DMS 273 (cell line): ENCODE data around the gene WNT3A.
A peak's percentile ranks its signal among the peaks of the same experiment; 100 is the strongest.

Experiments used
- DNase-seq: peaks from one replicate; lab custom pipeline; 2025; ENCODE audit not compliant: unreplicated experiment; lab: John Stamatoyannopoulos, UW

The WNT3A gene

DNA sequence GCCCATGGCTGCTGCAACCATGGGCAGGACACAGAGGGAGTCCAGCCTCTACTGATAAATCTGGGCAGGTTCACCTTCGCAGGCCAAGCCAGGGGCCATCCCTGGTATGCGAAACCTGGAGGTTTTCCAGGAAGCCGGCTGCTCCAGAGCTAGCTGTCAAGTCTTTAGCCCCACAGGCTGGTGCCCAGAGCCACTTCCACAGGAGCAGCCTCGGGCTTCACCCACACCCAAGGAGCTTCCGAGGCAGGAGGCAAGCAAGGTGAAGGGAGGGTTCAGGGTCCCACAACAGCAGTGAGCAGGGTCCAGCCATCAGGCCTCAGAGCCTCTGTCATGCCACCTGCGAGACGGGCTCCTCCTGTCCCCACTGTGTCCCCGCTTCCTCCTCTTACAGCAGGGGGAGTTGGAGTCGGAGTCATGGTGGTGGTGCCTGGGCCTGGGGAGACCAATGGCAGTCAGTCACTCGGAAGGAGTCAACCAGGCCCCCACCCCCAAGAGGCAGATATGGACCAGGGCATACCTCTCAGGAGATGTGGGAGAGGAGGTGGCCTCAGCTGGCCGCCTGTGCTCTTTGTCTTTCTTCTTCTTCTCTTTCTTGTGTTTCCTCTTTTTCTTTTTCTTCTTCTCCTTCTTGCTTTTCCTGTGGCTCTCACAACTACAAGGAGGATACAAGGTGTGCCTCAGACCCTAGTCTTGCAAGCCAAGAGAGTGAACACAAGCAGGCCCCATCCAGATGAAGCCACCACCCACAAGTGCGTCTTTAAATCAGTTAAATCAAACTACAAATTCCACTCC lies 94.2 kb downstream of the WNT3A start:
- peak; percentile 50 for DNase-seq

DNA sequence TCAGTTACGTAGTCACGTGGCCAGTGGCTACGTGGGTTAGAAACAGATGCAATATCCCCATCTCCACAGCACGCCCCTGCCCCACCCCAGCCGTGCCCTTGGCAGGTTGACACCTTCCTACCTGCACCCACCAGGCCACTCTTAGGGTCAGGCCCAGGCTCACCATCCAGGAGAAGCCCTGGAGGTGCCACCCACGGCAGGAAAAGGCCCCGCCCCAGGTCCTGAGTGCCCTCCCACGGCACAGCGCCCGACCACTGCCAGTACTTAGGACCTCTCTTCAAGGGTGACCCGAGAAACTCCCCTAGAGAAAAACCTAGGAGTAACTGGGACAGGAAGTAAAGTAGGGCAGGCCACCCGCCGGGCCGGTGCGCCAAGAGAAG lies 94.8 kb downstream of the WNT3A start:
- peak; percentile 50 for DNase-seq

DNA sequence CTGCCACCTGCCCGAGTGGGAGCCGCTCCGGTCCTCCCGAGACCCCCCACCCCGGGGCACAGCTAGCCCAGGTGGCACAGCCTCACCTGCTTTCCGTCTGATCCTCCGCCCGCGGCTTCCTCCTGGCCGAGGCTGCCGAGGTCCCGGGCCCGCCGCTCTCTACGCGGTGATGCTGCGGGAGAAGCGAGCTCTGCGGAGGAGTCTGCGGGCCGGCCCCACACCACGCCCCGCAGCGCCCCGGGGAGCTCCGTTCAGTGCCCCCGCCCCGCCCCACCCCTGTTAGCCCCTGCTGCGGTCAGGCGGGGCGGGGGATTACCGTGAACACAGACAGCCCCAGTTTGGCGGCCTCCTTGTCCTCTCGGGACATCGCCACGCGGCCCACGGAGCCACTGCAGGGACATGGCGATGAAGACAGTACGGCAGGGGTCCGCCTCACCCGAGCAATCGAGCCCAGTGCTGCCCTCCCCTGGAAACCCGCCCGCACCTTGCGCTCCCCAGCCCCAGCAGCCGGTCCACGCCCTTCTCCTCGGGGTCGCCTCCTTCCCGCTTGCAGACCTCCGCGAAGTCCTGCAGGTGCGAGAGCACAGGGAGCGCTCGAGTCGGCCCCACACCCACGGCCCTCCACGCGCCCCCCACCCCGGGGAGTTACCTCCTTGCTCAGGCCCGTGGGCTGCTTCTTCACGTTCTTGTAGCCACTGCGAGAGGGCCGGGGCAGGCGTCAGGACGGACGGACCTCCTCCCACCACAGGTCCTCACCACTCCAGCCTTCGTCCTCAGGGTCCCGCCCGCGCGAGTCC lies 95.4 kb downstream of the WNT3A start:
- peak; percentile 75 for DNase-seq

DNA sequence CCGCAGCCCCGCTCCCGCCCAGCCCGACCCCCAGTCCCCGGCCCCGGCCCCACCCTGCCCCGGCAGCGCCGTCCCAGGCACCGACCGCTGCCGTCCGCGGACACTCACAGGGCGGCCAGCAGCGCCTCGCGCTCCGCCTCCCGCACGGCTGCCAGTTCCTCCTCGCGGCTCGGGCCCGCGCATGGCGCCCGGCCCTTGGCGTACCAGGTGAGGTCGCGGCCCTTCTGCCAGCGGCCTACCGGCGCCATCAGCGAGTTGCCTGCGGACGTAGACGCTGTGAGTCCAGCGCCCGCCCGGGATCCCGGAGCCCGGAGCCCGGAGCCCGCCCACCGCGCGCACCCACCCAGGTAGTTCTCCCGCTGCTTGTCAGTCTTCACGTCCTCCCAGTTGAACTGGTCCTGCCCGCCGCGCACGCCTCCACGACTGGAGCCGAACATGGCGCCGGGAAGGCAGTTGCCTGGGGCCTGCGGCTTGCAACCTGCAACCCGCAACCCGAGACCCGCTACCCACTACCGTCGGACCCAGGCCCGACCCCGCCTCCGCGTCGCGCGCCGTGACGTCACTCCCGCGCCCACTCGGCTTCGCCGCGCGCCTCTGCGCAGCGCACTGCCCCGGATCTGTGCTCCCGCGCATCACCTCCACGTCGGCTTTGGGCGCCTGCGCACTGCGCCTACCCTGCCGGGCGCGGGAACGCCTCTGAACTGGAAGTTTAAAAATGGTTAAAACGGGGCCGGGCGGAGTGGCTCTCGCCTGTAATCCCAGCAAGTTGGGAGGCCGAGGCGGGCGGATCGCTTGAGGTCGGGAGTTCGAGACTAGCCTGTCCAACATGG lies 96.2 kb downstream of the WNT3A start, which contains the start of gene C1orf35:
TSS of gene C1orf35 (minus strand) at position 535 of the 830 bp plus-strand sequence. CDS start at position 437, 98 bp downstream.
- DNase-seq, result peak; percentile 99

DNA sequence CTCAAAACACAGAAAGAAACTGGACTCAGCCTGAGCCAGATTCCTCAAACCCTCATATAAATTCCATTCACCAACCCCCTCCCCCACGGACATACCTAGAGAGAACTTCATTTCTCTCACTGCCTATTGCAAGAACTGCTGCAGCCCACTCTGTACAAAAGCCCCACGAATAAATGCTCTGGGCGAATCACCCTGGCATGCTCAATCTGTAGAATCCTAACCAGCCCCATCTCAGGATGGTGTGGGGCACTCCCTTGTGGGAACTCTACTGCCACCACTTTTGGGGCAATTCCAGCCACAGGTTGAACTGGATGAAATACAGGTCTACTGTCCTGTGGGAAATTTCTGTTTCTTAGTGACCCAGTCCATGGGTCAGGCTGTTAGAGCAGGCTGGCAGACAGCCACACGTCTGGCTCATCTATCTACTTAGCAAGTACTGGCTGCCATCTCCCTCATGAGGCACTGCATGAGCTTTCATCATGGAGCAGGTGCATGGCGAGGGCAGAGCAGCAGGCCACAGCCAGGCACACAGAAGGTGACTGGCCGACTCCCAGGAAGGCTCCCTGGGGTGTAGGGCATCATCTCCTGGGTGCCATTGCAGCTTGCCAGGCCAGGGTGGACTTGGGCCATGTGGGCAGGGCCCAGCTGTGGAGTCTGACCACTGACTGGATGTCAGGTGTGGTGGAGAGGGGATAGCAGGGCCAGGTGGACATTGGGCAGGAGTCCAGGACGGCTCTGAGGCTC lies 97.9 kb downstream of the WNT3A start:
- peak; percentile 50 for DNase-seq

DNA sequence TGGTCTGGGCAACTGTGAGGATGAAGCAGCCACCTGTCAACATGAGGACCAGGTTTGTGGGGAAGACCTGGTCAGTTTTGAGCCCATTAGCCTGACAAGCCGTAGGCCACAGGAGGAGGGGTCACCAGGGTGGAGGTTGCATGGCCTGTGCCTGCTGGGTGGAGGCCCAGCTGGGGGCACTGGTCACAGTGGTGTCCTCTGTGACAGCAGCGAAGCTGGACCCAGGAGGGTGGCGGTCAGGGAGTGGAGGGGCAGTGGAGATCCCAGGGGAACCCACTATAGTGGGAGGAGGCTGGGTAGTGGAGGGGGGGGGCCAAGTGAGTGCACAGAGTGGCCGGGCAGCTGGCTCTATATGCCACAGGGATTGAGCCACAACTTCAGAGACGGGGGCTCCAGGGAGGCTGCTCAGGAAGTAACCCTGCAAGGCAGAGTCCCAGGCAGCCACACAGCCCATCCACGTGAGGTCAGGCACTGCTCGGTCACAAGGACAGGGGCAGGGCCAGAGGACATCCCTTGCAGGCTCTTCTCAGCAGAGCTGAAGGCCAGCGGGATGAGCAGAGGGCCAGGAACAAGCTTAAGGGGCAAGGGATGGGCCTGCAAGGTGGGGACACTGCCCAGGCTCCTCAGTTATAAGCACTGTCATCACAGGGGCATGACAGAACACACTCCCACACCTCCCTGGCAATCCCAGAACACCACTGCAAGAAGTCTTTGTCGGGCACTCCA lies 98.6 kb downstream of the WNT3A start:
- DNase-seq, result no peak

DNA sequence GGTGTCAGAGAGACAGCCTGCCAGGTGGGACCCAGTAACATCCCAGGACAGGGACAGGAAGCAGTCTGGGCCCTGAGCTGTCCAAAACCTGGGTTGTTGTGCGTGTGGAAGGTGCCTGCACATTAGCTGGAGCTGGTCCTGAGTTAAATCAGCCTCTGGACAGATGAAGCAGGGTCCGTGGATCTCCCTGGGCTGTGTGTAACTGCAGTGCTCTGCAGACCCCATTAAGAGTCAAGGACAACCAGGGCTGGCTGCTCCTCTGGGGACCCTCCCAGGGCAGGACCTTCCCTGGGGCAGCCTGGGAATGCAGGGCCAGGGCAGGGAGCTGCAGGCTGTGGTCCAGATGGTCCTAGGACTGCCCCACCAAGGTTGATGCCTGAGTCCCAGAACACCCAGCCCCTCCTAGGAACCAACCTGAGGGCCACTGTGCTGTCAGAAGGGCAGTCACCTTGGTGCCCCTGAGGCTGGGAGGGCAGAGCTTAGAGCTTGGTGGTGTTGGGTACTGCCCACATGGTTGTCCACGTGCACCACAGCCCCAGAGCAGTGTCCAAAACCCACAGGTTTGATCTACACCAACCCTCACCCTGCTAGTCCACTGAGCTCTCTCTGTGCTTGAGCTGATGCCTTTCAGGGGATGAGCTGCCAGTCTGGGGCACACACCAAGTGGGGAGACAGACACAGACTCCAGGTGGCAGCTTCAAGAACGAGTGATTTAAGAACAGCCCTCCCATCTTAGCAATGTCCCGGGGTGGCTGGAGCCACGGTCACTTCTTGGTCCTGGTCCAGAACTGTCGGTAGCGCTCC lies 99.4 kb downstream of the WNT3A start:
- DNase-seq, result no peak

DNA sequence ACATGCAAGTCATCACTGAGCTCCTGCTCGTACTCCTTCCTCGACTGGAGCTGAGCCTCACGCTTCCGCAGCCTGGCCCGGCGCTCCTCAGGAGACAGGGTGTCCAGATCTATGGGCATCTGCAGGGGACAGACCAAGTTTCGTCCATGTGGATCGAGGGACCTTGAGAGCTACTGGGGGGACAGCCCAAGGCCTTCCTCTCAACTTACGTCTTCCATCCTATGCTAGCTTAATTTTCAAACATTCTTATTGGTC lies 99.9 kb downstream of the WNT3A start:
- DNase-seq, result no peak

DNA sequence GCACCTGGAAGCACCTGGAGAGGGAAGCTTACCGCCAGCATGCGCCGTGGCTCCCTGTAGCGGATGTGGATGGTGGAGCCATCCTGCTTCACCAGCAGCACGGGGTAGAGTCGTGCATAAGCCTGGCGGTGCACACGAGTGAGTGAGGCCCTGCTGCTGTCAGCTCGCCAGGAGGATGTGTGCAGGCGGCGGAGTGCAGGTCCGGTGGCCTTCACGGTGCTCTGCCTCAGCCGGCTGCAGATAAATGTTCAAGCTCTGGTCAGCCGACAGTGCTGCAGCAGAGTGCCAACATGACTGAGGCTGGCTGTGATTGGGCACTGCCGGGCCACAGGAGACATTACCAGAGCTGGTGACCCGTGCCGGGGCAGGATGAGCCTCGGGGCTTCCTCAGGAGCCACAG lies 100.8 kb downstream of the WNT3A start:
- no peak for DNase-seq

DNA sequence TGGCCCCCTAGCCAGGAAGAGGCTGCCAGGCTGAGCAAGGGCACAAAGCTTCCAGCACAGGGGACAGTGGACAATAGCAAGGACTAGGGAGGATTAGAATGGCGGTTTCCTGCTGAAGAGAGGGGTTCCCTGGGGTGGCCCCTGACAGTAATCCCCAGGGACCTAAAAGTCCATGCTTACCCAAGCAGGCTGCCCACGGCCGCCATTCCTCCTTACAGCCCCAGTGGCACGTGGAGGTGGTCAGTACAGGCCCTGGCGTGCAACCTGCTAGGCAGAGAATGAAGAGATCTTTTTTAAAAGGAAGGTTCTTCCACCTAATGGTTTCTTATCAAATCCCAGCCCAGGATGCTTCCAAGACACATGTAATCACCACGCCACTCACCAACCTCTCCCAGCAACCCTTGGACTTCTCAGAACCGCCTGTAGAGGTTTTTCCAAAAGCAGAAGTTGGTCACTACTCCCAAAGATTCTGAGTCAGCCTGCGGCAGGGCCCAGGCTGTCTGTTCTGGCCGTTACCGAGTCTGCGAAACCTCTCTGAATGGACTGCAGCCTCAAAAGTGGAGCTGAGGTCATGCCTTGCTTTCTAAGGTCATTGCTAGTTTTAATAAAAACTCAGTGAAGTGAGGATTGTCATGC lies 101.4 kb downstream of the WNT3A start:
- DNase-seq, result no peak

DNA sequence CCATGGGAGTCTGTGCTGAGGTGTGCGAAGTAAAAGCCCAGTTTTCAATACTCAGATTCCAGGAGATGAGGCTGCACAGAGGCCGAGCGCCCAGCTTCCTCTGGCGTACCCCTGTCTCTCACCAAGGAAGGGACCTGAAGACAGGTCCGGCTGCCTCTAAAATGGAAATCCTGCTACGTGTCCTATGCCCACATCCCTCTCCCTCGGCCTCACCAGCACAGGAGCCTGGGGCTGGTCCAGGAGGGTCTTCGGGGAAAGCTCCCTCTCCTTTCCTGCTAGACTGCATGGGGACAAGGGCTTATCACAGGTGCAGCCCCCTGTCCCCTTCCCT lies 101.9 kb downstream of the WNT3A start:
- no peak for DNase-seq

DNA sequence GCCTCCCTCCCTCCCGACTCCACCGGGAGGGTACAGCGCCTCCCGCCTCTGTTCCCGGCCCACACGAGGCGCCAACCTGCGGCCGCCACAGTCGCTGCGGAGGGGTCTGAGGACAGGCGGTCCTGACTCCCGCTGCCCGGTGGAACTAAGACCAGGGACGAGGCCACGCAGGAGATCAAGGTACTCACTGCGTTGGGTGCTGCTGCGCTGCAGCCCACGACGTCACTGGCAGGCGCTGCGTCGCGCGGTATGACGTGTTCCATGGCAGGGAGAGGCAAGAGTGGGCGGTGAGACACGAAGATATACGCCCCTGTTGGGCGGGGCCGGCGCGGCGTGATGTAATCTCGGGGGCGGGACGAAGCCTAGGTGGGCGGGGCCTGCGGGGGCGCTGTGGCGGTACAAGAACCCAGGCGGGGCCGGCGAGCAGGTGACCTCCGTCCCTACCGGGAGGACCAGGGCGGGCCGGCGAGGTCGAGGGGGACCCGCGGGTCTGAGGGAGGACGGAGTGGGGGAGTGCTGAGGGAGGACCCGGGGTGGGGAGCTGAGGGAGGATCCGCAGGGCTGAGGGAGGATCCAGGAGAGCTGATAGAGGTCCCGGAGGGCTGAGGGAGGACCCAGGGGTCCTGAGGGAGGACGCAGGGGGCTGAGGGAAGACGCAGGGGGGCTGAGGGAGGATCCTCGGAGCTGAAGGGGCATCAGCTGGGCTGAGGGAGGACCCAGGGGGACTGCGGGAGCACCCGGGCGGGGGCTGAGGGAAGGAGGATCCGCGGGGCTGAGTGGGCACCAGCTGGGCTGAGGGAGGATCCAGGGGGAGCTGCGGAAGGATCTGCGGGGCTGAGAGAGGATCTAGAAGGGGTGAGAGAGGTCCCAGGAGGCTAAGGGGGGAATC lies 102.5 kb downstream of the WNT3A start, which contains the start of gene MRPL55:
TSS of gene MRPL55 (minus strand) at position 227 of the 889 bp plus-strand sequence. CDS start 1,039 bp downstream, outside the sequence.
- peak; percentile 98 for DNase-seq

DNA sequence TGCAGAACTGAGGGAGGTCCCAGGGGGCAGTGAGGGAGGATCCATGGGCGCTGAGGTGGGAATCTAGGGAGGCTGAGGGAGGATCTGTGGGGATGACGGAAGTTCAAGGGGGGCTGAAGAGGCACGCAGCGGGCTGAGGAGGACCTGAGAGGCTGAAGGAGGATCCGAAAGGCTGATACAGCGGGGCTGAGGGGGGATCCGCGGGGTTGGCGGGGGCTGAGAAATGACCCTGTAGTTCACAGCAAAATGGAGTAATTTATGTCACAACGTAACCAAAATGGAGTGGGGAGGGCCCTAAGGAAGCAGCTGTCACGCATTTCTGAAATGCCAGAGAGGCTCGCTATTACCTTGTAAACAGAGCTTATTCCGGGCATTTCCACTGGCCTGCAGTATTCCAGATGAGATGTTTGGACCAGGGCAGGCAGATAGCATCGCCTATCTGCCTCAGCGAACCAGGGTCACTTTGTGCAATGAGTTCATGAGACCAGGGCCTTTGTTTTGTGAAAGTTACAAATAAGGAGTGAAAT lies 103.2 kb downstream of the WNT3A start:
- peak; percentile 26 for DNase-seq

DNA sequence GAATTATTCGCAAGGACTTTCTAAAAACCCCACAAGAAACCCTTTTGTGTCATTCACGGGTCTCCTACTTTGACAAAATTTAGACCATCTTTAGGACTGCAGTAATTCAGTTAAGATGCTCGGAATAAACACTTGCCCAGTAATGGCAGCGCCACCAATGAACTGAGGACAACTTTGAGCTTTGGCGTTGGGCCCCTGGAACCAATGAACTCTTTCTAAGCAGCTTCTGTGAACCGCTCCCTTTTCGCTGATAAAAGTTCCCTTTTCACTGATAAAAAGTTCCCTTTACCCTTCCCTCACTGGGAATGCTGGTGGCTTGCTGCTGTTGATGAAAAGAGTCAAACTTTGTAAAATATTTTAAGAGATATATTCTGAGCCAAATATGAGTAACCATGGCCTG lies 103.8 kb downstream of the WNT3A start:
- DNase-seq, result no peak
